Naive thymus-derived CD4-positive, alpha-beta T cell (primary cell): ENCODE measurements around the gene ARHGAP8. TPM values are rescaled to one million over a fixed set of nuclear protein-coding genes. Genes with fewer than 3 reads are reported as not detected.
"Not testable (repeated sequence)": the region's sequence is repeated elsewhere in the genome, so short reads cannot be mapped to it uniquely, and the experiment has no call there.

Experiments used
- ATAC-seq: fragments of 150-1000 bp; cut with Tn5 transposase; 2 replicates; pipeline ENCODE4 v1.10.0; 2021; ENCODE audit warnings: mild to moderate bottlenecking, moderate library complexity
- CTCF ChIA-PET: fragments of 350-600 bp; sonication (Branson Sonifier 250); formaldehyde crosslinking; loops from one replicate; lab custom pipeline; 2021; ENCODE audit warnings: antibody characterized with exemption; lab: Charles Lee
- POLR2A ChIA-PET: fragments of 350-600 bp; sonication (Branson Sonifier 250); formaldehyde crosslinking; loops from one replicate; lab custom pipeline; 2021; ENCODE audit warnings: antibody characterized with exemption, inconsistent platforms; lab: Charles Lee
- DNase-seq, 9 donors: peaks; one replicate each; pipeline versions ENCODE4 v3.0.0 to v3.0.0-alpha.2; 2020 to 2022; ENCODE audit warnings: mixed read lengths in 1 of 9
- H3K27ac ChIP-seq: one replicate; pipeline ENCODE4 v1.7.0; 2013; ENCODE audit warnings: mild to moderate bottlenecking, low read depth, low read length, moderate library complexity
- H3K27me3 ChIP-seq, 2 donors: one replicate each; pipeline ENCODE4 v1.7.0; 2013; ENCODE audit warnings: low read length in 2 of 2, mild to moderate bottlenecking in 2 of 2, moderate library complexity in 2 of 2; ENCODE audit not compliant: control insufficient read depth in 2 of 2, insufficient read depth in 2 of 2
- H3K36me3 ChIP-seq, 3 experiments: 1 replicate in 2 of 3; 2 replicates in 1 of 3; pipeline ENCODE4 v1.7.0; 2013; ENCODE audit warnings: low read length in 3 of 3, mild to moderate bottlenecking in 3 of 3, moderate library complexity in 1 of 3; ENCODE audit not compliant: insufficient read depth in 3 of 3, control insufficient read depth in 2 of 3
- H3K4me1 ChIP-seq, 2 donors: one replicate each; pipeline ENCODE4 v1.7.0; 2013; ENCODE audit warnings: low read length in 2 of 2, mild to moderate bottlenecking in 2 of 2, moderate library complexity in 1 of 2; ENCODE audit not compliant: control insufficient read depth in 2 of 2, insufficient read depth in 2 of 2
- H3K4me3 ChIP-seq: 2 replicates; pipeline ENCODE4 v1.7.0; 2013; ENCODE audit warnings: mild to moderate bottlenecking, low read length
- H3K9me3 ChIP-seq, 3 experiments: 1 replicate in 2 of 3; 2 replicates in 1 of 3; pipeline ENCODE4 v1.7.0; 2013; ENCODE audit warnings: low read length in 3 of 3; ENCODE audit not compliant: control insufficient read depth in 2 of 3
- H3K27ac Mint-ChIP-seq, 9 donors: one replicate each; pipeline ENCODE4 v1.8.0; 2020 to 2022; ENCODE audit warnings: mixed read lengths in 9 of 9, mild to moderate bottlenecking in 8 of 9, moderate library complexity in 5 of 9, inconsistent platforms in 2 of 9
- H3K27me3 Mint-ChIP-seq, 5 donors: one replicate each; pipeline ENCODE4 v1.8.0; 2021 to 2022; ENCODE audit warnings: mixed read lengths in 5 of 5, mild to moderate bottlenecking in 1 of 5
- H3K36me3 Mint-ChIP-seq, 5 donors: one replicate each; pipeline ENCODE4 v1.8.0; 2020 to 2022; ENCODE audit warnings: mixed read lengths in 5 of 5, mild to moderate bottlenecking in 3 of 5, inconsistent platforms in 1 of 5
- H3K4me1 Mint-ChIP-seq, 7 donors: one replicate each; pipeline ENCODE4 v1.8.0; 2020 to 2022; ENCODE audit warnings: mixed read lengths in 7 of 7, mild to moderate bottlenecking in 3 of 7, inconsistent platforms in 1 of 7
- H3K4me3 Mint-ChIP-seq, 10 donors: one replicate each; pipeline ENCODE4 v1.8.0; 2020 to 2022; ENCODE audit warnings: mild to moderate bottlenecking in 10 of 10, mixed read lengths in 10 of 10, moderate library complexity in 6 of 10, inconsistent platforms in 2 of 10
- H3K9me3 Mint-ChIP-seq, 11 donors: one replicate each; pipeline ENCODE4 v1.8.0; 2020 to 2022; ENCODE audit warnings: mixed read lengths in 11 of 11, mild to moderate bottlenecking in 4 of 11, inconsistent platforms in 1 of 11, moderate library complexity in 1 of 11
- intact Hi-C, 2 donors: fragments of 100-400 bp; cut with micrococcal nuclease; formaldehyde crosslinking; loops; one replicate each; pipeline ENCODE4 v1.15.1; 2023
- polyA plus RNA-seq, 2 donors: library from polyadenylated mRNA; unstranded; fragments of 300-500 nt; fragmentation: Illumina TruSeq; gene quantifications; one replicate each; pipeline ENCODE4 v1.2.3, GENCODE V29; 2021
- total RNA-seq, 6 experiments: library from RNA in 5 of 6; stranded (reverse) in 5 of 6; gene quantifications; 1 replicate in 5 of 6; 2 replicates in 1 of 6; pipeline ENCODE4 v1.2.3 and lab custom pipeline; 2021 to 2026

The ARHGAP8 gene
- total and polyA plus RNA-seq, 7 experiments from 2014 or later, result 0.82 to 2.3 (median 1.5) TPM; not detected in 4

DNA sequence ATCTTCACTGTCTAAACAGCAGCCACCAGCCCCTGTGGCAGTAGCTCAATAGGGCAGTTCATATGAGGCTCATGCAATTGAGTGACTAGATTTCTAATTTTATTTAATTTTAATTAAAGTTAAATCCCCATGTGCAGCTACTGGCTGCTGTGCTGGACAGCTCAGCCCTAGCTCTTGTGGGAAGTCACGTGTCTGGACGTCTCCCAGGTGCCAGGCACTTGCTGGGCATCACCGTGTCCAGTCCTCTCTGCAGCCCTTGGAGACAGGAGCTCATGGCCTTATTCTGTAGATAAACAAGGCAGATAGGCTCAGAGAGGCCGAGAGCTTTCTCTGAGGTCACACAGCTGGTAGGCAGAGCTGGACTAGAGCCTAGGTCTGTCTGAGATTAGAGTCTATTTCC lies 95.0 kb downstream of the ARHGAP8 start:
- Mint-ChIP-seq H3K9me3 (peaks cover 0 to 20% (median 9%) of the 10 kb centered on the region in 11 donors), H3K36me3 (peaks cover 0 to 5% (median 4%) of the 10 kb centered on the region in 5 donors), H3K4me3 (no peak overlapping the region), H3K27ac (no peak overlapping the region), H3K27me3 (peaks cover 0 to 5% (median 0%) of the 10 kb centered on the region in 5 donors), H3K4me1 (no peaks in the 10 kb centered on the region)
- ChIA-PET CTCF (no interaction called here), POLR2A (no interaction called here)
- no peaks in the 10 kb centered on the region for H3K9me3 ChIP-seq
- ATAC-seq (no peak), DNase-seq (no peak)
- intact Hi-C loops, result no loop called here
- H3K27me3 ChIP-seq, result no peaks in the 10 kb centered on the region
- no peaks in the 10 kb centered on the region for H3K4me1 ChIP-seq
- no peaks in the 10 kb centered on the region for H3K36me3 ChIP-seq
- no peak overlapping the region for H3K4me3 ChIP-seq
- H3K27ac ChIP-seq, result no peak overlapping the region

DNA sequence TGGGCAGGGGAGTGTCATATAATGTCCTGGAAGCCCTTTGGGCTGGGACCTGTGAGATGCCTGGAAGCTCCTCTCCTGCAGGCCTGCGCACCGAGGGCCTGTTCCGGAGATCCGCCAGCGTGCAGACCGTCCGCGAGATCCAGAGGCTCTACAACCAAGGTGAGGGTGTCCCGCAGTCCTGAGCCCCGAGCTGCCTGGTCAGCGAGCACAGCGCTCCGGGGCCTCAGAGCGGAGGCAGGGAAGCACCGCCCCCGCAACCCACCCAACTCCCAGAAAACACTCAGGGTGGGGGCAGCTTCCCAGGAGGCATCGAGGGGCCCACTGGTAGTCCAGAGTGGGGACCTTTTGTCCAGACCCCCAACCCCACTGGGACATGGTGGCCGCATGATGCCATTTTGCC lies 95.5 kb downstream of the ARHGAP8 start:
- Histone ChIP-seq H3K4me3 (no peak overlapping the region), H3K27ac (no peak overlapping the region), H3K4me1 (no peaks in the 10 kb centered on the region), H3K9me3 (no peaks in the 10 kb centered on the region), H3K36me3 (no peaks in the 10 kb centered on the region), H3K27me3 (no peaks in the 10 kb centered on the region)
- Mint-ChIP-seq H3K27ac (no peak overlapping the region), H3K4me1 (no peaks in the 10 kb centered on the region), H3K27me3 (peaks cover 0 to 5% (median 0%) of the 10 kb centered on the region in 5 donors), H3K36me3 (peaks cover 0 to 5% (median 4%) of the 10 kb centered on the region in 5 donors), H3K9me3 (peaks cover 0 to 20% (median 9%) of the 10 kb centered on the region in 11 donors), H3K4me3 (no peak overlapping the region)
- ATAC-seq (no peak), DNase-seq (no peak)
- intact Hi-C loops, result no loop called here
- ChIA-PET CTCF (no interaction called here), POLR2A (no interaction called here)

DNA sequence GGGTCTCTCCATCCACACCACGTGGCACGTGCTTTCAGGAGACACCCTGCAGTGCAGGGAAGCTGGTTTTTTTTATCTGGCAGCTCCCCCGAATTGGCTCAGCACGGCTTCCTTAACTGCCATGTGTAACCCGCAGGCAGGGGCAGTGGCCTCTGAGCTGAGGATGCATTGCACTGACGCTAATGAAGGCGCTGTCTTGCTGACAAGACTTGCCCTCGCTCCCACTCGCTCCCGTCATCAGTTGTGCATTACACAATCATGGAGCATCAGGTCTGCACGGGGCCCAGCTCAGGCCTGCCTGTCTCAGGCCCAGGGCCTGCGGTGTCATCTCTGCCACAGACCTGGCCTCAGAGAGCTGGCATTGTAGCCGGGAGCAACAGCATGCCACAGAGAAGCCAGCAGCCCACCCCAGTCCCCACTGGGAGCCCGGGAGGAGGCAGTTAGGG lies 95.9 kb downstream of the ARHGAP8 start:
- Mint-ChIP-seq H3K9me3 (peaks cover 0 to 20% (median 9%) of the 10 kb centered on the region in 11 donors), H3K27ac (no peak overlapping the region), H3K4me1 (no peaks in the 10 kb centered on the region), H3K27me3 (peaks cover 0 to 5% (median 0%) of the 10 kb centered on the region in 5 donors), H3K36me3 (peaks cover 0 to 5% (median 4%) of the 10 kb centered on the region in 5 donors), H3K4me3 (no peak overlapping the region)
- no peak for ATAC-seq
- intact Hi-C loops, result no loop called here
- Histone ChIP-seq H3K4me1 (no peaks in the 10 kb centered on the region), H3K27ac (no peak overlapping the region), H3K27me3 (no peaks in the 10 kb centered on the region), H3K4me3 (no peak overlapping the region), H3K9me3 (no peaks in the 10 kb centered on the region), H3K36me3 (no peaks in the 10 kb centered on the region)
- POLR2A ChIA-PET, result no interaction called here
- CTCF ChIA-PET, result no interaction called here
- no peak for DNase-seq

DNA sequence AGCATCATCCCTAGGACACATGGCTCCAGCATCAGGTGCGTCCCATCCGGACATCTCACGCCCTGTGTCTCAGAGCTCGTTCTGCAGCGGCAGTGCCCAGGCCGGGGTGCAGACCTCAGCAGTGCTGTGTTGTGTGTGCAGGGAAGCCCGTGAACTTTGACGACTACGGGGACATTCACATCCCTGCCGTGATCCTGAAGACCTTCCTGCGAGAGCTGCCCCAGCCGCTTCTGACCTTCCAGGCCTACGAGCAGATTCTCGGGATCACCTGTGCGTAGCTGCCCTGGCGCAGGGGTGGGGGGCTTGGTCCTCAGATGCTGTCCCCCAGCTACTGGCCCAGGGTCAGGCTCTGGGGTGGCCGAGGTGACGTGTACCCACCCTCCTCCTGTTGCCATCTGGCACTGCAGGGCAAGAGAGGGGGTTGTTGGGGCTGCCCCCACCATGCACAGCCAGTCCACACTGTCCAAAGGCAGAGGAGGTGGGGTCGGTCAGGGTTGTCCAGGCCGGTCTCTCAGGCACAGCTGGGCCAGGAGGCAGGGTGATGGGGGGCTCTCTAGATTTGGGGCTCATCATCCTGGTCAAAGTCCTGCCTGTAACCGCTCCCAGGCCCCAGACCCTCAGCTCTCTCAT lies 96.5 kb downstream of the ARHGAP8 start:
- intact Hi-C loops, result no loop called here
- H3K9me3 Mint-ChIP-seq, result peaks cover 0 to 17% (median 9%) of the 10 kb centered on the region in 11 donors
- H3K27ac Mint-ChIP-seq, result no peak overlapping the region
- DNase-seq, result no peak
- Histone ChIP-seq H3K4me1 (no peaks in the 10 kb centered on the region), H3K27ac (no peak overlapping the region), H3K27me3 (no peaks in the 10 kb centered on the region), H3K9me3 (no peaks in the 10 kb centered on the region), H3K4me3 (no peak overlapping the region), H3K36me3 (no peaks in the 10 kb centered on the region)
- no peak for ATAC-seq
- ChIA-PET POLR2A (no interaction called here), CTCF (no interaction called here)
- H3K4me1 Mint-ChIP-seq, result no peaks in the 10 kb centered on the region
- peaks cover 0 to 5% (median 0%) of the 10 kb centered on the region in 5 donors for H3K27me3 Mint-ChIP-seq
- no peak overlapping the region for H3K4me3 Mint-ChIP-seq
- peaks cover 0 to 5% (median 4%) of the 10 kb centered on the region in 5 donors for H3K36me3 Mint-ChIP-seq

DNA sequence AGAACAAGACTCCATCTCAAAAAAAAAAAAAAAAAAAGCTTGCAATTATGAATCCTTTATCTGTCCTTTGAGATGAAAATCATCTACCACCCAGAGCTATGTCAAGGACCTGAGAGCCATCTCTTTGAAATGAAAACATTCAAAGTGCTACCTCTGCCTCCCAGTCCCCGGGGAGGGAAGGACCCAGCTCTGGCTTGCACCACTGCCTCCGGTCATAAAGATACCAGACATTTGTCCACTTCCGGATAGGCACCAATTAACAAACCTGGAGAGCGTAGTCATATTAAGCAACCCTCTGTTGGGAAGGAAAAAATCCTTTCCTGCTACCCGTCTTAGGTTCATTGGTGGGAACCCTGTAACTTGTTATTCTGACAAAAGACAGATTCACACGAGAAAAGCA lies 98.6 kb downstream of the ARHGAP8 start:
- DNase-seq, result no peak
- POLR2A ChIA-PET, result no interaction called here
- Mint-ChIP-seq H3K27me3 (no peaks in the 10 kb centered on the region), H3K4me1 (no peaks in the 10 kb centered on the region), H3K36me3 (no peaks in the 10 kb centered on the region), H3K4me3 (no peak overlapping the region), H3K9me3 (no peaks in the 10 kb centered on the region), H3K27ac (no peak overlapping the region)
- CTCF ChIA-PET, result no interaction called here
- H3K36me3 ChIP-seq, result no peaks in the 10 kb centered on the region
- H3K4me1 ChIP-seq, result no peaks in the 10 kb centered on the region
- no peak overlapping the region for H3K4me3 ChIP-seq
- intact Hi-C loops, result no loop called here
- H3K27me3 ChIP-seq, result no peaks in the 10 kb centered on the region
- H3K9me3 ChIP-seq, result no peaks in the 10 kb centered on the region
- no peak overlapping the region for H3K27ac ChIP-seq
- ATAC-seq, result no peak

DNA sequence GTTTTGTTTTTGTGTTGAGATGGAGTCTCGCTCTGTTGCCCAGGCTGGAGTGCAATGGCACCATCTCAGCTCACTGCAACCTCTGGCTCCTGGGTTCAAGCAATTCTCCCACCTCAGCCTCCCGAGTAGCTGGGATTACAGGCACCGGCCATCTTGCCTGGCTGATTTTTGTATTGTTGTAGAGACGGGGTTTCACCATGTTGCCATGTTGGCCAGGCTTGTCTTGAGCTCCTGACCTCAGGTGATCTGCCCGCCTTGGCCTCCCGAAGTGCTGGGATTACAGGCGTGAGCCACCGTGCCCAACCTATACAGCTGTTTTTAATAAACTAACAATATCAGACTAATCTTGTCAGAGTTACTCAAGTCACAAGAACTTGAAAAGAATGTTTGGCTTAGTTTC lies 102.3 kb downstream of the ARHGAP8 start:
- ATAC-seq, H3K27me3 Mint-ChIP-seq, H3K4me1 Mint-ChIP-seq, intact Hi-C loops, DNase-seq, H3K9me3 ChIP-seq, H3K9me3 Mint-ChIP-seq, H3K4me1 ChIP-seq, H3K27ac ChIP-seq, H3K27ac Mint-ChIP-seq, POLR2A ChIA-PET, H3K36me3 Mint-ChIP-seq, H3K27me3 ChIP-seq, H3K4me3 ChIP-seq, CTCF ChIA-PET, H3K36me3 ChIP-seq, H3K4me3 Mint-ChIP-seq: not testable (repeated sequence)

DNA sequence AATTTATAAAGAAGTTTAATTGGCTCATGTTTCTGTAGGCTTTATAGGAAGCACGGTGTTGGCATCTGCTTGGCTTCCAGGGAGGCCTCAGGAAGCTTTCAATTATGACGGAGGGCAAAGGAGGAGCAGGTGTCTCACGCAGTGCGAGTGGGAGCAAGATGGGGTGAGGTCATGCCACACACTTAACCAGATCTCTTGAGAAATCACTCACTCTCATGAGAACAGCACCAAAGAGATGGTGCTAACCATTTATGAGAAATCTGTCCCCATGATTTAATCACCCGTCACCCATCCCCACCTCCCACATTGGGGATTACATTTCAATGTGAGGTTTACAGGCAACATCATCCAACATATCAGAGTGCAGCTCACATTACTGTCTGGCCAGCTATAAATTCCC lies 103.5 kb downstream of the ARHGAP8 start:
- Mint-ChIP-seq H3K4me3 (no peak overlapping the region), H3K27ac (no peak overlapping the region), H3K36me3 (no peaks in the 10 kb centered on the region), H3K4me1 (no peaks in the 10 kb centered on the region), H3K27me3 (no peaks in the 10 kb centered on the region), H3K9me3 (peaks cover 0 to 1% (median 0%) of the 10 kb centered on the region in 11 donors)
- Histone ChIP-seq H3K27me3 (no peaks in the 10 kb centered on the region), H3K36me3 (no peaks in the 10 kb centered on the region), H3K4me3 (no peak overlapping the region), H3K9me3 (no peaks in the 10 kb centered on the region), H3K27ac (no peak overlapping the region), H3K4me1 (no peaks in the 10 kb centered on the region)
- ChIA-PET POLR2A (no interaction called here), CTCF (no interaction called here)
- DNase-seq (no peak), ATAC-seq (no peak)
- intact Hi-C loops, result no loop called here
